Muscle of leg (tissue), 11 donors: ENCODE data around the gene ZNF385D. TPM values are rescaled to one million over a fixed set of nuclear protein-coding genes. Genes with fewer than 3 reads are reported as not detected.

Experiments
- DNase-seq: peaks from one replicate; pipeline ENCODE4 v3.0.0; 2013
- H3K27ac ChIP-seq: one replicate; pipeline ENCODE4 v1.5.1; 2013; ENCODE audit warnings: mild to moderate bottlenecking, low read length, control low read depth
- H3K27me3 ChIP-seq: one replicate; pipeline ENCODE4 v1.6.1; 2013; ENCODE audit warnings: low read length; ENCODE audit not compliant: control insufficient read depth, insufficient read depth
- H3K36me3 ChIP-seq: one replicate; pipeline ENCODE4 v1.6.1; 2013; ENCODE audit warnings: low read length; ENCODE audit not compliant: control insufficient read depth, insufficient read depth
- H3K4me1 ChIP-seq: one replicate; pipeline ENCODE4 v1.6.1; 2013; ENCODE audit warnings: low read length; ENCODE audit not compliant: control insufficient read depth, insufficient read depth
- H3K4me3 ChIP-seq: one replicate; pipeline ENCODE4 v1.5.1; 2013; ENCODE audit warnings: low read length, control low read depth
- H3K9me3 ChIP-seq: replicated peaks from 2 replicates; pipeline ENCODE4 v1.6.1; 2013; ENCODE audit warnings: low read depth, low read length; ENCODE audit not compliant: control insufficient read depth
- WGBS: methylation state at CpG from one replicate; pipeline ENCODE4 v1.1.5; 2013; ENCODE audit warnings: missing lambda C conversion rate; ENCODE audit not compliant: insufficient coverage; 5-methylcytosine and 5-hydroxymethylcytosine counted together
- polyA plus RNA-seq, 8 donors: library from polyadenylated mRNA; unstranded; fragments of 120-200 nt; gene quantifications; one replicate each; pipeline versions ENCODE4 v1.2.1 to v1.2.3, GENCODE V29; 2013; ENCODE audit warnings: inconsistent platforms in 1 of 8, low replicate concordance in 1 of 8; ENCODE audit not compliant: insufficient read length in 8 of 8, insufficient read depth in 1 of 8
- total RNA-seq: library from RNA; stranded (reverse); fragments of 120-200 nt; gene quantifications from one replicate; pipeline ENCODE4 v1.2.4, GENCODE V29; 2013

The ZNF385D gene
- total and polyA plus RNA-seq, 9 donors: 10.6 to 36.9 (median 27.6) TPM

DNA sequence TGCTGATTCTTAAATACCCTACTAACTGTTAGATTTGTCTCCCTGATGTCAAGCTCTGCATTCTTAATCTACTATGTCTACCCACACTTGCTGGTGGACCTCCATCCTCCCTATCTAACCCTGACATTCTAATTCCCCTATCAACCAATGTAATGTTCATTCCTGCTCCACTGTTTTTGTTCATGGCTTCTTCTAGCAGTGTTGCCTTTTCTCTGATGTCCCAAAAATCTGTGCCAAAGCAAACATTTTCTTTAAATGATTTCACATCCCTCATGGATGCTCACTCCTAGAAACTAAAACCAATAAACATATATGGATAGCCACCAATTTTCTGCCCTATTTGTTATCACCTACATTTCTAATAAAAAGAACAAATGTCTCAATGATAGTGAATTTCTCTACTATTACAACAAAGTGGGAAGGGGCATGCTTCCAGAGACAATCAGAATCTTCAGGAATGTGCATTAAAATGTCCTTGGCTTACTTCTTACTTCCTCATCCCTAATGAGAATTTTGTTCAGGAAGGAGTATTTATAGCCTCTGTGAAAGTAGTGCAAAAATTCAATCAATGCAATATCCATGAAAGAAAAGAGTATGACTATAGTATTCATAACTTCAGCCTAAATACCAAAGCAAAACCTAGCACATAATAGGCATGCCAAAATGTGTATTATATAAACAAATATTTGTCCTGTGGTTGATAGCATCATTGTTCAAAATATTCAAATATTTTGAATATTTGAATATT, 273.3 kb downstream of the ZNF385D start:
- Histone ChIP-seq H3K4me1 (no peaks in the 10 kb centered on the region), H3K9me3 (no peaks in the 10 kb centered on the region), H3K4me3 (no peak overlapping the region), H3K27me3 (no peaks in the 10 kb centered on the region), H3K36me3 (no peaks in the 10 kb centered on the region), H3K27ac (no peak overlapping the region)
- DNase-seq: peak; percentile 60

DNA sequence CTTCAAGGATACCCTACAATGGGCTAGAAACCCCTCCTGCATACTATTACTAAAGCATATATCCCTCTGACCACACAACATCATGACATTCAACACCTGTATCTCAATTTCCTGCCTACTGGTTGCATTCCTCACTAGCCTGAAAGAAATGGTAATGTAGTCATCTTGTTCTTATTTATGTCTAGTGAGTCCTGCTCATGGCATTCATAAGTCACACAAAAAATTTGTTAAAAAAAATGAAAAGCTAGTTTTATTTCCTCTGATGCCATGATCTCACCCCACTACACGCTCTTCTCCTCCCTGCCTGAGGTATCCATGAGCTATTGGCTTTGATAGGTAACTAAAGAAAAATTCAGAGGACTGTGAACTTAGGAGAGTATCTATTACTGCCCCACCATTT, 284.5 kb downstream of the ZNF385D start:
- H3K36me3 ChIP-seq: no peaks in the 10 kb centered on the region
- no peak overlapping the region for H3K27ac ChIP-seq
- H3K4me1 ChIP-seq: peaks cover 2% of the 10 kb centered on the region
- WGBS: no CpG with 5 or more reads among the region's 1 CpG
- no peak for DNase-seq
- no peaks in the 10 kb centered on the region for H3K9me3 ChIP-seq
- no peak overlapping the region for H3K4me3 ChIP-seq
- no peaks in the 10 kb centered on the region for H3K27me3 ChIP-seq

DNA sequence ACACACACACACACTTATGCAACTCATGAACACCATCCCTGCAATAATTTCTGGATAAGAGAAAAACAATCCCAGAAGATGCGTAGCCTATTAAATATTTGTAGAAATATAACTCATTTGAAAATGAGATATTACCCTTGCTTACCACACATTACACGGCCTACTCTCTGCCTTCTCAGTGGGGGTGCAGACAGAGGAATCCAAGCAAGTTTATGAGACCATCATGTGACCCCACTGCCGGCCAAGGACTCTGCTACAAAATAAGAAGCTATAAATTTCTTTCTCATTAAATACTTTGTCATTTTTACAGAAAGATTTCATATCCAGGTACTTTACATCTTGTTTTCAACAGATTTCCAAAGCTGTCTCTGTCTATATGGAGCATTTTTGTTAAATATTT, 286.3 kb downstream of the ZNF385D start:
- Histone ChIP-seq H3K4me3 (no peak overlapping the region), H3K27me3 (no peaks in the 10 kb centered on the region), H3K4me1 (peaks cover 2% of the 10 kb centered on the region), H3K36me3 (no peaks in the 10 kb centered on the region), H3K27ac (peak overlapping the region; percentile 50), H3K9me3 (no peaks in the 10 kb centered on the region)
- peak; percentile 81 for DNase-seq
- no CpG with 5 or more reads among the region's 3 CpGs for WGBS

DNA sequence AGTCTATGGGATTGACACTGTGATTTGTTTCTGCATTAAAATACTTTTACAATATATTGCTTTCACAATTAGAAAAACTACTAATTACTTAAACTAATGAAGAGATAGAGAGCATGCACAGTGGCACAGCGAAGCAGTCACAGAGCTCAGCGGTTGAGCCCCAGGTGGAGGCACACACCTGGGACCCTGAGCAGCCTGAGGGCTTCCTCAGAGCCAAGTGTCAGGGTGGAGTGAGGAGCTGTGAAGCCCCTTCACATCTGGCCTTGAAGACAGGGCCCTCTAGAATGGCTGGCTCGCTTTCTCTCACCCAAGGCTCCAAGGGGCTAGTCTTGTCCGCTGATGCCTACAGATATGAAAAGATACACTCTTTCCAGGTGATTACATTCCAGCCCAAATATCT, 287.7 kb downstream of the ZNF385D start:
- Histone ChIP-seq H3K4me3 (no peak overlapping the region), H3K27me3 (no peaks in the 10 kb centered on the region), H3K36me3 (peaks cover 2% of the 10 kb centered on the region), H3K9me3 (no peaks in the 10 kb centered on the region), H3K27ac (no peak overlapping the region), H3K4me1 (peaks cover 2% of the 10 kb centered on the region)
- WGBS: 90% methylated on average over 4 of the region's 4 CpGs
- no peak for DNase-seq

DNA sequence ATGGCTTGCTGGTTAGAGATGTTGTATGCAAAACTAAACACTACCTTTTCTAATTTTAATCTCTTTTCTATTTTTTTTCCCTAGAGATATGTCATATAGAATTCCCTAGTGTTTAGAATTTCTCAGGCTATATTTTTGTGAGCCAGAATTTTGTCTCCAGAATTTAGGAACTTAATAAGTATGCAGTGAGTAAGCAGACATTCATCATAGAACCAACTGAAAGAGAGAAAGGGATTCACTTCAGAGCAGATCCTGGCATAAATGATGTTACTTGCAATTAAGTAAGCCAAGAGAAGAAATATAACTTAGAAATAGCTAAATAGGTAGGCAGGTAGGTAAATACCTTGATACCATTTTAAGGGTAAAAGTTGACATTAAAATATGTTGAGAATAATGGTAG, 288.9 kb downstream of the ZNF385D start:
- DNase-seq: no peak
- Histone ChIP-seq H3K36me3 (peaks cover 2% of the 10 kb centered on the region), H3K27ac (no peak overlapping the region), H3K4me3 (no peak overlapping the region), H3K9me3 (no peaks in the 10 kb centered on the region), H3K27me3 (no peaks in the 10 kb centered on the region), H3K4me1 (peaks cover 2% of the 10 kb centered on the region)

DNA sequence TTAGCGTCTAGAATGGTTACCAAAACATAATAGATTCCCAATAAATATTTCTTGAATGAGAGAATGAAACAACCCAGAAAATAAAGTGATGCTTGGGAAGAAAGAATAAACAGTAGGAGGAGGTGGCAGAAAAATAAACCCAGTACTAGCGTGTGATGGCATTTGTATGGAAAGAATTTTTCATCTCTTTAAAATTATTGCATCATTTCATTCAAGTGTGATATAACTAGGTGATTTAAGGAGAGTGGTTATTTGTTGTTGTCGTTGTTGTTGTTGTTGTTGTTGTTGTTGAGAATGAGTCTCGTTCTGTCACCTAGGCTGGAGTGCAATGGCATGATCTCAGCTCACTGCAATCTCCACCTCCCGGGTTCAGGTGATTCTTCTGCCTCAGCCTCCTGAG, 293.9 kb downstream of the ZNF385D start:
- peaks cover 2% of the 10 kb centered on the region for H3K36me3 ChIP-seq
- no peak for DNase-seq
- H3K4me1 ChIP-seq: no peaks in the 10 kb centered on the region
- H3K9me3 ChIP-seq: peaks cover 2% of the 10 kb centered on the region
- no CpG with 5 or more reads among the region's 5 CpGs for WGBS
- no peak overlapping the region for H3K4me3 ChIP-seq
- H3K27ac ChIP-seq: no peak overlapping the region
- H3K27me3 ChIP-seq: no peaks in the 10 kb centered on the region

DNA sequence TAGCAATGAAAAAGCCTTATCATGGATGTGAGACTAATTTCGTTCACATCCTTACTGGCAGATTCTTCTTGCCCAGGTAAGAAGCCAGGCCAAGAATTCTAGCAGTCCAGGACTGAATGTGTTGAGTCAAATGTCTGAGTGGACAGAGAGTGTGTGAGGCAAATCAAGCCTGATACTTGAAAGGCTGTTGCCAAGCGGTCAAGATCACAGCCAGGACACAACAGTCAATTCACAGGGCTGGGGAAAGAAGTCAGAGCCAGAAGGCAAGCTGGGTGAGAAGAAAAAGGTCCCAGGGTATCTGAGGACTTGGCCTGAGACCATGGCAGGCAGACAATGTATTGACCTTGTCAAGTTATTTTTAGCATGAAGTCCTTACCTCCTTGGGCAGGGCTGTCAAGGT, 301.3 kb downstream of the ZNF385D start:
- Histone ChIP-seq H3K9me3 (peaks cover 2% of the 10 kb centered on the region), H3K27ac (no peak overlapping the region), H3K4me3 (no peak overlapping the region), H3K4me1 (no peaks in the 10 kb centered on the region), H3K36me3 (no peaks in the 10 kb centered on the region), H3K27me3 (no peaks in the 10 kb centered on the region)
- 78% methylated on average over 1 of the region's 2 CpGs for WGBS
- no peak for DNase-seq

DNA sequence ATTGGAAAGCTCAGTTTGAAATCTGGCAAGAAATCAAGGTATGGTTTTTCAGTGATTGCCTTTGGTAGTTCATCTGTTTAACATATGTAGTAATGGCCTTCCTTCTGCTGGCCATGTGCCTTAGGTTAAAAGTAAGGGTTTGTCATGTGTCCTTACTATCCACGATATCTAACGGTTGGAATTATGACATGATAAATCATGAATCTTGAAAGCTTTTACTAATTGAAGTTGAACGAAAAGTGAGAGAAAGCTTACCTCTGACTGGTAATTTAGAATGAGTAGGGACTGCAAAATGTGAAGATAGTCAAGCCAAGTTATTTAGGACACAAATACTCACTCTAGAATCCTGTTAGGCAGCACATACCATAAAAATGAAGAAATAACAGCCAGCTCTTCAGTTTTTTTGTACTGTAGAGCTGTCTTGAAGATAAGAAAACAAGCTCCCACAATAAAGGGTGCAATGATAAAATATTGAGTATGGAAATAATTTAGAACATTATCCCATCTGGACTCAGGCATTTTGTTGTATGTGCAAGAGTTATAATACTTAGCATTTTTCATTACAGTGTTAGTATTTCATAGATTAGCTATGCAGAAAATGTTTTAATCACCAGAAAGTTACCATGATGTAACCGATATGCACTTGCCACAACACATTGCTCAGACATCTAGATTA, 303.4 kb downstream of the ZNF385D start:
- peak; percentile 94 for DNase-seq
- H3K4me3 ChIP-seq: no peak overlapping the region

DNA sequence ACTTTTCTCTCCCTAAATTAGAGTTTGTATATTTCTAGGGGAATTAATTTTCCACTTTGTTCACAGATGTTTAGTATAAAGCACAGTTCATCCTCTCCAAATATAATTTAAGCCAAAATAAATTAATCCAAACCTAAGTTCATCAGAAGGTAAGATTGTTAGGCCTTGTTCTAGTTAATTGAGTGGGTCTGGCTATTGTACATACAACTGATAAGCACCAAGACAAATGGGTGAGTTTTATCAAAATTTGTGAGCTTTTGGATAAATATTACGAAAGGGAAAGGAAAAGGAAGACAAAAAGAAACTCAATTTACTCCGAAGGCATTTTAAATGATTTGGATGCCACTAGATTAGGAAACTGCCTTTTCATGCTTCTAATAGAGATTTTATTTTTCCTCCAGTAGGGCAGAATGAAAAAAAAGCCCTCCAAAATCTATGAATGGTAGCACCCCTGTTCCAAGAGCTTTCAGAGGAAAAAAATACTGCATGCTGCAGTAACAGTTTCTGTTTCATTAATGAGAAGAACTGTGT, 304.0 kb downstream of the ZNF385D start:
- Histone ChIP-seq H3K27me3 (no peaks in the 10 kb centered on the region), H3K4me1 (no peaks in the 10 kb centered on the region), H3K4me3 (no peak overlapping the region), H3K9me3 (no peaks in the 10 kb centered on the region), H3K36me3 (no peaks in the 10 kb centered on the region), H3K27ac (peak overlapping the region; percentile 8)
- WGBS: no CpG with 5 or more reads among the region's 2 CpGs
- DNase-seq: no peak

More for the DNA sequence above, 303.4 kb downstream of the ZNF385D start:
- no peaks in the 10 kb centered on the region for H3K27me3 ChIP-seq
- H3K9me3 ChIP-seq: no peaks in the 10 kb centered on the region
- peak overlapping the region; percentile 14 for H3K27ac ChIP-seq
- no CpG with 5 or more reads among the region's 4 CpGs for WGBS
- no peaks in the 10 kb centered on the region for H3K36me3 ChIP-seq
- no peaks in the 10 kb centered on the region for H3K4me1 ChIP-seq

DNA sequence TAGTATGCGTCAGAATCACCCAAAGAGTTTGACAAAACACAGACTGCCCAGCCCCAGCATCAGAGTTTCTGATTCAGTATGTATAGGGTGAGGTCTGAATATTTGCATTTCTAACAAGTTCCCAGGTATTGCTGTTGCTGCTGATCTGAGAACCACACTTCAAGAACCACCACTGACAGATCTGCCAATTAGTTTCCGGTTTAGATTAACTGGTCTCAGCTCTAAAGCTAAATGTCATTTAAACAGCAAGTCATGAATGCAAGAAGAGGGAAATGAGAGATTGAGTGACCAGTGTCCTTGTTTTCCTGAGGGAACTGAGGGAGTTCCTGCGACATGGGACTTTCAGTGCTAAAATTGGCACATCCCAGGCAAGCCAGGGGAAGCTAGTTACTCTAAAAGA, 305.0 kb downstream of the ZNF385D start:
- Histone ChIP-seq H3K27ac (no peak overlapping the region), H3K36me3 (no peaks in the 10 kb centered on the region), H3K27me3 (no peaks in the 10 kb centered on the region), H3K4me1 (no peaks in the 10 kb centered on the region), H3K9me3 (no peaks in the 10 kb centered on the region), H3K4me3 (no peak overlapping the region)
- no peak for DNase-seq
- 83% methylated on average over 1 of the region's 3 CpGs for WGBS
